ENCODE data around the gene NRG3. TPM values are rescaled to one million over a fixed set of nuclear protein-coding genes. Genes with fewer than 3 reads are reported as not detected.

Gene NRG3
- total RNA-seq, 1 experiment from 2014 or later, result 0.08 TPM

- no peaks in the 10 kb centered on the region for H3K36me3 ChIP-seq (ENCODE audit: control insufficient read depth, insufficient read depth, low read length)
- no peak for ATAC-seq
- H3K9me3 ChIP-seq (ENCODE audit: control insufficient read depth, insufficient read depth, low read depth, low read length), result no peaks in the 10 kb centered on the region
- TF ChIP-seq SIN3A (IDR thresholded peaks at IDR 0.05; ENCODE audit: borderline replicate concordance, insufficient read depth, low read depth, low read length) (no peak), TCF7L2 (IDR thresholded peaks at IDR 0.05; ENCODE audit: low read depth, low read length) (no peak), CTCF (IDR thresholded peaks at IDR 0.05) (no peak), POLR2AphosphoS5 (IDR thresholded peaks at IDR 0.05; ENCODE audit: low read depth, low read length) (no peak), REST (IDR thresholded peaks at IDR 0.05; ENCODE audit: insufficient read depth in 1 of 2, low read depth in 2 of 2, low read length in 1 of 2) (no peak)
- BruUV-seq (replicated peaks), result no TSS peak
- ChIA-PET POLR2A (no interaction called here), CTCF (interaction anchor here (0.6 kb wide), 1 partner anchor 1008 kb away, joined by 7 read pairs; no protein-coding TSS in a partner anchor)
- H3K4me3 ChIP-seq (ENCODE audit: low read depth in 2 of 2, low read length in 2 of 2), result no peak overlapping the region
- DNase-seq (ENCODE audit: low read depth, low spot score), result no peak
- intact Hi-C loops (cut with micrococcal nuclease; ENCODE audit: unreplicated experiment), result no loop called here
- H3K27me3 ChIP-seq (ENCODE audit: control insufficient read depth, insufficient read depth, low read length), result peaks cover 3% of the 10 kb centered on the region; the same call in 1 of the 2 replicates
- no peak overlapping the region for H3K27ac ChIP-seq (ENCODE audit: low read length)
- in situ Hi-C loops (cut with HindIII; ENCODE audit: low pct_unique_long_range_greater_than_20kb, low sequenced_read_pairs), result no loop called here
- no peaks in the 10 kb centered on the region for H3K4me1 ChIP-seq (ENCODE audit: control insufficient read depth, insufficient read depth, low read length)
These were observed 26.5 kb upstream of the NRG3 start for GRCh38 chr10:81848514-81848913.

GRCh38 chr10:81848931-81849330, 26.1 kb upstream of the NRG3 start:
- intact Hi-C loops (cut with micrococcal nuclease; ENCODE audit: unreplicated experiment) (no loop called here), in situ Hi-C loops (cut with HindIII; ENCODE audit: low pct_unique_long_range_greater_than_20kb, low sequenced_read_pairs) (no loop called here)
- Histone ChIP-seq H3K4me1 (ENCODE audit: control insufficient read depth, insufficient read depth, low read length) (no peaks in the 10 kb centered on the region), H3K27me3 (ENCODE audit: control insufficient read depth, insufficient read depth, low read length) (peaks cover 3% of the 10 kb centered on the region; the same call in 1 of the 2 replicates), H3K9me3 (ENCODE audit: control insufficient read depth, insufficient read depth, low read depth, low read length) (peaks cover 3% of the 10 kb centered on the region; the same call in 1 of the 2 replicates), H3K36me3 (ENCODE audit: control insufficient read depth, insufficient read depth, low read length) (no peaks in the 10 kb centered on the region), H3K4me3 (ENCODE audit: low read depth in 2 of 2, low read length in 2 of 2) (no peak overlapping the region), H3K27ac (ENCODE audit: low read length) (no peak overlapping the region)
- POLR2A ChIA-PET, result no interaction called here
- DNase-seq (ENCODE audit: low read depth, low spot score), result no peak
- BruUV-seq (replicated peaks), result no TSS peak
- TF ChIP-seq REST (IDR thresholded peaks at IDR 0.05; ENCODE audit: insufficient read depth in 1 of 2, low read depth in 2 of 2, low read length in 1 of 2) (no peak), SIN3A (IDR thresholded peaks at IDR 0.05; ENCODE audit: borderline replicate concordance, insufficient read depth, low read depth, low read length) (no peak), CTCF (IDR thresholded peaks at IDR 0.05) (no peak)
- no peak for ATAC-seq
- CTCF ChIA-PET, result interaction anchor here (0.6 kb wide), 1 partner anchor 1008 kb away, joined by 7 read pairs; no protein-coding TSS in a partner anchor

Data from Panc1 (cell line).